IMR-90 (cell line): ENCODE data around the gene SHCBP1L. TPM values are rescaled to one million over a fixed set of nuclear protein-coding genes. Genes with fewer than 3 reads are reported as not detected.

Source experiments
- ATAC-seq: fragments of 200-7000 bp; cut with Tn5 transposase; 2 replicates; pipeline ENCODE4 v1.9.1; 2020; ENCODE audit warnings: low read depth, mild to moderate bottlenecking, moderate library complexity
- BruUV-seq: library from RNA; stranded (reverse); fragments of 400-500 nt; replicated peaks from 2 replicates; lab custom pipeline; 2021; lab: Mats Ljungman, UMichigan
- CTCF ChIA-PET: fragments of 300-600 bp; formaldehyde crosslinking; extraction: SDS; loops from one replicate; lab custom pipeline; 2021; ENCODE audit warnings: antibody characterized with exemption; lab: Yijun Ruan, JAX
- POLR2A ChIA-PET: fragments of 300-600 bp; sonication (Branson Sonifier 250); formaldehyde crosslinking; loops from one replicate; lab custom pipeline; 2022; ENCODE audit warnings: antibody characterized with exemption; ENCODE audit not compliant: unreplicated experiment; lab: Charles Lee
- DNase-seq: peaks from one replicate; pipeline ENCODE4 v3.0.0; 2013
- H2AFZ ChIP-seq: replicated peaks from 2 replicates; pipeline ENCODE3; 2013; ENCODE audit warnings: low read length, mild to moderate bottlenecking; ENCODE audit not compliant: poor library complexity
- H2AK5ac ChIP-seq: 2 replicates; pipeline ENCODE4 v1.6.1; 2013; ENCODE audit warnings: low read depth, low read length, inconsistent platforms
- H2AK9ac ChIP-seq: replicated peaks from 2 replicates; pipeline ENCODE3; 2013; ENCODE audit warnings: mild to moderate bottlenecking, low read depth, low read length, moderate library complexity; ENCODE audit not compliant: poor library complexity
- H2BK120ac ChIP-seq: 2 replicates; pipeline ENCODE4 v1.6.1; 2013; ENCODE audit warnings: low read depth, low read length, inconsistent platforms
- H2BK15ac ChIP-seq: 3 replicates; pipeline ENCODE4 v1.6.1; 2013; ENCODE audit warnings: low read depth, low read length, inconsistent platforms
- H2BK20ac ChIP-seq: 2 replicates; pipeline ENCODE4 v1.6.1; 2013; ENCODE audit warnings: low read depth, mild to moderate bottlenecking, inconsistent platforms, low read length, moderate library complexity
- H2BK5ac ChIP-seq: 2 replicates; pipeline ENCODE4 v1.6.1; 2013; ENCODE audit warnings: mild to moderate bottlenecking, low read depth, low read length, inconsistent platforms; ENCODE audit not compliant: poor library complexity, severe bottlenecking
- H3K14ac ChIP-seq: replicated peaks from 2 replicates; pipeline ENCODE4 v1.6.1; 2013; ENCODE audit warnings: low read depth, low read length, inconsistent platforms
- H3K18ac ChIP-seq: 2 replicates; pipeline ENCODE4 v1.6.1; 2013; ENCODE audit warnings: low read depth, low read length, control low read depth
- H3K23ac ChIP-seq: 2 replicates; pipeline ENCODE4 v1.6.1; 2013; ENCODE audit warnings: low read depth, low read length, inconsistent platforms
- H3K27ac ChIP-seq: 2 replicates; pipeline ENCODE4 v1.5.1; 2013; ENCODE audit warnings: mild to moderate bottlenecking, control low read depth, low read length; ENCODE audit not compliant: insufficient read depth
- H3K27me3 ChIP-seq: 2 replicates; pipeline ENCODE4 v1.6.1; 2013; ENCODE audit warnings: low read length; ENCODE audit not compliant: control insufficient read depth, insufficient read depth
- H3K36me3 ChIP-seq: 2 replicates; pipeline ENCODE4 v1.6.1; 2013; ENCODE audit warnings: low read length, mixed read lengths; ENCODE audit not compliant: control insufficient read depth, insufficient read depth
- H3K4ac ChIP-seq: 2 replicates; pipeline ENCODE4 v1.6.1; 2013; ENCODE audit warnings: low read depth, low read length, inconsistent platforms
- H3K4me1 ChIP-seq: 2 replicates; pipeline ENCODE4 v1.6.1; 2013; ENCODE audit warnings: low read length, mixed read lengths; ENCODE audit not compliant: control insufficient read depth, insufficient read depth
- H3K4me2 ChIP-seq: 2 replicates; pipeline ENCODE4 v1.6.1; 2013; ENCODE audit warnings: low read depth, mild to moderate bottlenecking, control low read depth, low read length, moderate library complexity
- H3K4me3 ChIP-seq: 2 replicates; pipeline ENCODE4 v1.5.1; 2013; ENCODE audit warnings: low read depth, mild to moderate bottlenecking, control low read depth, low read length, moderate library complexity; ENCODE audit not compliant: insufficient read depth
- H3K56ac ChIP-seq: 2 replicates; pipeline ENCODE4 v1.6.1; 2013; ENCODE audit warnings: low read length, inconsistent platforms; ENCODE audit not compliant: insufficient read depth; ENCODE audit errors: extremely low read depth
- H3K79me1 ChIP-seq, 2 experiments: 2 replicates each; pipeline ENCODE4 v1.6.1; 2013; ENCODE audit warnings: low read length in 2 of 2, inconsistent platforms in 1 of 2, low read depth in 1 of 2
- H3K9ac ChIP-seq: 2 replicates; pipeline ENCODE4 v1.6.1; 2013; ENCODE audit warnings: low read depth, low read length, control low read depth
- H3K9me1 ChIP-seq: 2 replicates; pipeline ENCODE4 v1.6.1; 2013; ENCODE audit warnings: low read length, inconsistent platforms; ENCODE audit not compliant: insufficient read depth
- H3K9me3 ChIP-seq: 2 replicates; pipeline ENCODE4 v1.6.1; 2013; ENCODE audit warnings: low read length; ENCODE audit not compliant: control insufficient read depth, insufficient read depth
- H4K20me1 ChIP-seq: 2 replicates; pipeline ENCODE4 v1.6.1; 2013; ENCODE audit warnings: low read length, inconsistent platforms; ENCODE audit not compliant: insufficient read depth
- H4K5ac ChIP-seq: 2 replicates; pipeline ENCODE4 v1.6.1; 2013; ENCODE audit warnings: mild to moderate bottlenecking, low read depth, low read length, control low read depth
- H4K8ac ChIP-seq, 2 experiments: 2 replicates each; pipeline ENCODE4 v1.6.1; 2013; ENCODE audit warnings: low read depth in 2 of 2, low read length in 2 of 2, control low read depth in 1 of 2, inconsistent platforms in 1 of 2
- H4K91ac ChIP-seq: 2 replicates; pipeline ENCODE4 v1.6.1; 2013; ENCODE audit warnings: low read depth, low read length, inconsistent platforms; ENCODE audit not compliant: insufficient read depth
- MAFK ChIP-seq: IDR thresholded peaks from 2 replicates; pipeline ENCODE4 v1.6.1; 2012; ENCODE audit warnings: low read depth, low read length, improper control_type of control experiment
- NFE2L2 ChIP-seq: fragments of 150-350 bp; IDR thresholded peaks from 2 replicates; pipeline ENCODE4 v1.6.1; 2016; ENCODE audit warnings: low read depth, mild to moderate bottlenecking, low read length
- WGBS, 2 experiments: methylation state at CpG; one replicate each; pipeline versions ENCODE4 v1.1.5 to v1.1.7; 2013; ENCODE audit warnings: missing lambda C conversion rate in 2 of 2; ENCODE audit not compliant: insufficient read length in 1 of 2; ENCODE audit errors: extremely low coverage in 2 of 2; 5-methylcytosine and 5-hydroxymethylcytosine counted together
- dilution Hi-C: fragments of 300-500 bp; cut with HindIII; formaldehyde crosslinking; loops from one replicate; pipeline ENCODE4 v1.14.3; 2018; ENCODE audit warnings: low sequenced_read_pairs; ENCODE audit not compliant: unreplicated experiment
- in situ Hi-C: fragments of 300-500 bp; cut with MboI; formaldehyde crosslinking; loops from 3 replicates; pipeline ENCODE4 v1.14.3; 2019; ENCODE audit warnings: low sequenced_read_pairs, inconsistent platforms, mixed read lengths
- intact Hi-C: fragments of 100-400 bp; cut with micrococcal nuclease; formaldehyde crosslinking; loops from 2 replicates; pipeline ENCODE4 v1.10.0; 2022
- polyA plus RNA-seq, 3 experiments: library from polyadenylated mRNA; depleted of rRNA; stranded (reverse); fragments of >200 nt; gene quantifications; 2 replicates each; pipeline ENCODE4 v1.2.3, GENCODE V29; 2012; ENCODE audit warnings: low replicate concordance in 1 of 3
- total RNA-seq: library from RNA; depleted of rRNA; stranded (reverse); fragments of >200 nt; gene quantifications from 2 replicates; pipeline ENCODE4 v1.2.3, GENCODE V29; 2012

The SHCBP1L gene
- total and polyA plus RNA-seq, 2 of the 4 experiments (the other 2 are of a cell fraction), result not detected

- no peak overlapping the region for H4K5ac ChIP-seq
- H2AK5ac ChIP-seq, result no peak overlapping the region
- peaks cover 28 to 44% of the 10 kb centered on the region in 2 experiments for H3K79me1 ChIP-seq
- DNase-seq (no peak), ATAC-seq (no peak)
- H2BK120ac ChIP-seq, result no peak overlapping the region
- H3K9me1 ChIP-seq, result peaks cover 6% of the 10 kb centered on the region; the same call in 1 of the 2 replicates
- H4K20me1 ChIP-seq, result peaks cover 23% of the 10 kb centered on the region; the same call in 1 of the 2 replicates
- H3K27ac ChIP-seq, result no peak overlapping the region
- H3K56ac ChIP-seq, result no peak overlapping the region
- ChIA-PET CTCF (no interaction called here), POLR2A (no interaction called here)
- H3K18ac ChIP-seq, result no peak overlapping the region
- peaks cover 70% of the 10 kb centered on the region for H3K36me3 ChIP-seq
- H3K4me3 ChIP-seq, result no peak overlapping the region
- H2AFZ ChIP-seq, result no peak overlapping the region
- H3K9ac ChIP-seq, result no peak overlapping the region
- H3K4me1 ChIP-seq, result peaks cover 4% of the 10 kb centered on the region; the same call in 1 of the 2 replicates
- H4K8ac ChIP-seq, result no peak overlapping the region
- no CpG with 5 or more reads among the region's 3 CpGs for WGBS, 2 experiments
- H2BK5ac ChIP-seq, result no peak overlapping the region
- no TSS peak for BruUV-seq
- intact Hi-C loops (no loop called here), dilution Hi-C loops (no loop called here), in situ Hi-C loops (no loop called here)
- no peak overlapping the region for H3K14ac ChIP-seq
- no peak overlapping the region for H4K91ac ChIP-seq
- H3K9me3 ChIP-seq, result no peaks in the 10 kb centered on the region
- H3K4ac ChIP-seq, result no peak overlapping the region
- H2BK20ac ChIP-seq, result no peak overlapping the region
- no peak overlapping the region for H2AK9ac ChIP-seq
- no peak overlapping the region for H2BK15ac ChIP-seq
- TF ChIP-seq NFE2L2, result no peak
- peak; percentile 60 for TF ChIP-seq MAFK
- H3K4me2 ChIP-seq, result no peak overlapping the region
- H3K23ac ChIP-seq, result no peak overlapping the region
- no peaks in the 10 kb centered on the region for H3K27me3 ChIP-seq
Measured at GRCh38 chr1:182857212-182857611, 95.8 kb downstream of the SHCBP1L start.
